SIG-M5 (cell line): Measurements from ENCODE around the gene IL27RA.

Experiments
- DNase-seq: peaks from one replicate; lab custom pipeline; 2025; lab: John Stamatoyannopoulos, UW

The IL27RA gene

DNA sequence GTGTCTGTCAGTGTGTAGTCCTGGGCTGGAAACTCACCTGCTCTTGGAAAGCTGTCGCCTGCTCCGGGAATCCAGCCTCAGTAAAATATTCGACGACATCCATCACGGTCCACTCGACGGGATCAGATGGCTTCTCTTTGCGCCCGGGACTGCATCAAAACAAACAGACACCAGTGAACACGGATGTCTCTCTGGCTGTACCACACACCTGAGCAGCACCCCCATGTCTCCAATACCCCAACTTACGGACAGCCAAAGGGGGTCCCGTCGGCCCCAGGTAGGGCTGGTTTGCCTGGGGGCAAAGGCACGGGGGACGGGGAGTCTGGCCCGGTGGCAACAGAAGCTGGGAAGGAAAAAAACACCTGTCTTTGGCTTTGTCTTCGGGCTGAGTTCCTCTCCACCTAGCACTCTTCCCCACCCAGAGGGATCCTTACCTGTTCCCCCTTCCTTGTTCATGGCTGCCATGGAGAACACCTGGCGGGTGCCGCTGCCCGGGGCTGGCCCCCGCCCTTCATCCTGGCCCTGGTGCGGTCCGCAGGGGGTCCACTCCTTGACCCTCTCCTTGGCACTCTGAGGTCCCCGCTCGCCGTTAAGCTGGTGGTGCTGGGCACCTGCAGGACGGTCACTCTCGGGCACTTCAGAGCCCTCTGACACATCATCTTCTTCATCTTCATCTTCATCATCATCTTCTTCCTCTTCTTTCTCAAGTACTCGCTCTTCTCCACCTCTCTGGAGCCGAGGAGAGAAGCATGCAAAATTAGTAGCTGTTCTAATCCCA, 57.3 kb downstream of the IL27RA start:
- no peak for DNase-seq

DNA sequence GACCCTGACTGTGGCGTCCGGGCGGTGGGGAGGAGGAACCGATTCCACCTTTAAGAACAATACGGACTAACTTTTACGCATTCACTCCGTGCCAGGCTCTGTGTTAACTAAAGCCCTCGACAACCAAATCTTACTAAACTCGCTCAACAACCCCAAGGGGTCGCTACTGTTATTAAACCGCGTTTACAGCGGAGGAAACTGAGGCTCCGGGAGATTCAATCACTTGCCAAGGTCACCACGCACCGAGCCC, 57.8 kb downstream of the IL27RA start:
- no peak for DNase-seq

DNA sequence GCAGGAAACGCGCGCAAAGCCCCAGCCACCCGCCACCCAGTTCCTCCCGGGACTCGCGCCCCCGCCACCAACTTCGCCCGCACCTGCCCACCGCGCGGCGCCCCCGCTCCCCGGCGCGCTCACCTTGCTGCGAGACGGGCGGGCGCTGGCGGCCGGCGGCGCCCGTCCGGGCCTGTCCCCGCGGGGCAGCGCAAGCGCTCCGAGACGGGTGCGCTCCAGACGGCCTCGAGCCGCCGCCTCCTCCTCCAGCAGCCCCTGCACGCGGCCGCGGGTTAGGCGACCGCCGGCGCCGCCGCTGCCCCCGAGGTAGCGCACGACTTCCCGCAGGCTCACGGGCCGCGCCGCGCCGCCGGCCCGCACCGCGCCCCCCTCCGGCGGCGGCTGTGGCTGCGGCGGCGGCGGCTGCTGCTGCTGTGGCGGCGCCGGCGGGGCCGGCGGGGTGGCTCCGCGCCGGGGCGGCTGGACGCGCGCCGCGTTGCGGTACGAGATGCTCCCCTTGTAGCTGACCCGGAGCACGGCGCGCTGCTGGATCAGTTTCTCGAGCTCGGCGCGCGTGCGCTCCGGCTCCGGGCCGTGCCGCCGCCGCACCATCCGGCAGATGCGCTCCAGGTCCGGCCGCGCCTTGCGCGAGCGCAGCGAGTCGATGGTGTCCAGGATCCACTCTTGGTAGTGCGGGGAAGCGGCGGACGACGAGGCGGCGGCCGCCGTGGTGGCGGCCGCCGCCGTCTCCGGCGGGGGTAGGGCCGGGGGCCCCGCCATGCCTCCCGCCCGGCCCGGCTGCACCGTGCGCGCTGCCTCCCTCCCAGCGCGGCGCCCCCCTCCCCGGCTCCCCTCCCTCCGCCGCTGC, 58.3 kb downstream of the IL27RA start:
- no peak for DNase-seq

DNA sequence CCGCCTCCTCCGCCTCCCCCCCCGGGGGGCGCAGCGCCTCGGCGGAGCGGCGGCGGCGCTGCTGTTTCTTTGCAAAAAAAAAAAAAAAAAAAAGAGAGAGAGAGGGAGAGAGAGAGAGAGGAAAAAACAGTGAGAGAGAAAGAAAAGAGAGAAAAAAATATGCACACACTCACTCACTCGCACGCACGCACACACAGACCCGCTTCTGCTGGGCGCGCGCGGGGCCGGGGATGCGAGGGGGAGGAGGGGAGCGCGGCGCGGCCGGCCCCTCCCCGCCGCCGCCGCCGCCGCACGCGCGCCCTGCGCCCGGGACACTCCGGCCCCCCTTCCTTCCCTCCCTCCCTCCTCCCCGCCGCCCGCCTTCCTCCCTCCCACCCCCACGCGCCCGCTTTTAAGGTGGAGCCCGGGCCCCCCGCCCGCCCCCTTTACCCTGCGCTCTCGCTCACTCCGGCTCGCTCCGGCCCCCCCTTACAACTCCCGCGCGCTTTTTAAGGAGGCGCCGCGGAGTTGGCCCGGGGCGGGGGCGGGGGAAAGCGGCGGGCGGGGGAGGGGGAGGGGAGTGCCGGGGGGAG, 59.0 kb downstream of the IL27RA start, which contains the start of gene SAMD1:
SAMD1 (minus strand) TSS at position 243 of the 572 bp plus-strand sequence.
- no peak for DNase-seq

DNA sequence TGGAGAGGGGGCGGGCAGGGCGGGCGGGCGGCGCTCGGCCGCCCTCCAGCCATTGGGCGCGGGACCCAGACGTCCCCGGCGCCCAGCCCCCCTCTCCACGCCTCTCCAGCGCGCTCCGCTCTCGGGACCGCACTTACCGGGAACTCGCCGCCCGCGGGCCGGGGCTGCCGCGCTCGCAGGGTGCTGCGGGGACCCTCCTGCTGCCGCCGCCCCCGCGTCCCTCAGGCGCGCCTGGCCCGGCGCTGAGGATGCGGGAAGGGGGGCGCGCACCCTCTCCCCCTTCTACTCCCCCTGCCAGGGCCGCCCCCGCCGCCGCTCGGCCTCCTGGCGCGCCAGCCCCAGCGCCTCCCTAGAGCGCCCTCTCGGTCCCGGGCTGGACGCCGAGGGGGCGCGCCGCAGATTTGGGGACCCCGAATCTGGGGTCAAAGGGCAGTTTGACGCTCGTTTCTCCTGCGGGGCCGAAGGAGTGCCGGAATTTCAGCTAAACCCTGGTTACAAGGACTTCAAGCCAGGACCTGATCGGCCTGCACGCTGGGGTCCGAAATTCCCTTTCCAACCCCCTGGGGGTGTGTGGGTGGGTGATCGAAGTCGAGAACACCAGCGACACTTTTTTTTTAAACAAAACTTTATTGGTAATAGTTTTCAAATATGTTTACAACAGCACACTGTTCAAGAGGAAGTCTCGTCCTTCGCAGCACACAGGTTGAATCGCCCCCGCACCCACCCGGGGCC, 59.7 kb downstream of the IL27RA start:
- no peak for DNase-seq

DNA sequence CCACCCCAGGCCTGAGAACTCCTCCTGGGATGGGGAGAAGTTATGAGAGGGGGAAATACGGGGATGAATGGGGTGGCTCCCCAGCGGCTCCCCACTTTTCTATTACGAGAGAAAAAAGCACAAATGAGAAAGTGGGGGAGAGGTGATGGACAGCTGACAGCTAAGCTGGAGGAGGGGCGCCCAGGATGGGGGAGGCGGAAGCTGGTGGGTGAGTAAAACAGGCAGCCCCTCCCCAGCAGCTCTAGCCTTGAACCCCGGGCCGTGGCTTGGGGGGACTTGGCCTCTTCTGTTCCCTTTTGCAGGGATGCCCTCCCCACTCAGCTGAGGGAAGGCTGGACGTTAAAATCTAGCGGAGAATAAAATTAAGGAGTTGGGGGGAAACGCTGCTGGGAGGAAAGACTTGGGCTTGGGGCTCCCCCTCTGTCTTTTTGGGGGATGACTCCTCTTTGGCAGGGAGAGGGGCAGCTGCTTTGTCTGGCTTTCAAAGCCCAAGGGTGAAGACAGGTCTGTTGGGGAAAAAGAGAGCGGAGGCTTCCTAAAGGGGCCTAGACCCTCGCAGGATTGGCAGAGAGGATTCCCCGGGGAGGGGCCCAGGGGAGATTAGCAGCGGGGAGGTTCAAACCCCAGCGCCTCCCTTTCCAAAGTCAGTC, 60.4 kb downstream of the IL27RA start:
- no peak for DNase-seq

DNA sequence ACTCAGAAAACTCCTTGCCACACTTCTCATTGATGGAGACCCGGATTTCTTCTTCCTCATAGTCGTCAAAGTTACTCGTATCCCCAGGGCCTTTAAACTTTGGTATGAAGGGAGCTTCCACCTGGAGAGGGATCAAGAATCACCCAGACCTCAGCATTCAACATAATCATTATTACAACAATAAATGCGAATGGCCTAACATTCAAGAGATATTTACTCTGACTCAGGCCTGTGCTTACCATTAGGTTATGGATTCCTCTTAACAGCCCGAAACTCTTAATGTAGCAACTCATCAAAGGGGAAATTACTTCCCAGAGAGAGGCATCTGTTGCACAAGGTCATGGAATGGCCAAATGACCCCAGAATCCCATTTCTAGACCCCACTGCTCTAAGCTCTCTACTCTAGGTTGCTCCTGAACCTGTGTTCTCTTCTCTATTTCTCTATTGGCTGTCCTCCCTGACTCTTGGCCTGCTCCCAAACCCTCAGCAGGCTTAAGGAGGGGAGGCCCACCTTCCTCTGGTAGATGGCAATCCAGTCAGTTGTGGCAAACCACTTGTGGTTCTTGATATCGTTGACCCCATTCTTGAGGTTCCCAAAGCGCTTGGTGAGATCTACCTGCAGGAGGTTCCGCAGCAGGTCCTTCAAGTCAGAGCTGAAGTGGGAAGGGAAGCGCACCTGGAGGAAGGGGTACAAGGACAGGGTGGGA, 61.7 kb downstream of the IL27RA start:
- no peak for DNase-seq

DNA sequence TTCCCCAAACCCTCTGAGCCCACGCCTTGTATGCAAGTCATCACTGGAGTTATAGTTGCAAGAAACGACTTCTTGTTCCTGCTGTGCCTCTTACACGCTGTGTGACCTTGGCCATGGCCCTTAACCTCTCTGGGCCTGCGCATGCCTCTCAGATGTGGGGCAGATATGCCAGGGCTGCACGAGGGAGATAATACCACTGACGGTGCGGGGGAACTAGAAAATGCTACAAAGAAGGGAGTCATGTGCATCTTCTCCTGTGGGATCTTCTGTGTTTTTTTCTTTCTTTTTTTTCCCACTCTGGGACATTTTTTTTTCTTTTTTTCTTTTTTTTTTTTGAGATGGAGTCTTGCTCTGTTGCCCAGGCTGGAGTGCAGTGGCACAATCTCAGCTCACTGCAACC, 63.3 kb downstream of the IL27RA start:
- DNase-seq = no peak

DNA sequence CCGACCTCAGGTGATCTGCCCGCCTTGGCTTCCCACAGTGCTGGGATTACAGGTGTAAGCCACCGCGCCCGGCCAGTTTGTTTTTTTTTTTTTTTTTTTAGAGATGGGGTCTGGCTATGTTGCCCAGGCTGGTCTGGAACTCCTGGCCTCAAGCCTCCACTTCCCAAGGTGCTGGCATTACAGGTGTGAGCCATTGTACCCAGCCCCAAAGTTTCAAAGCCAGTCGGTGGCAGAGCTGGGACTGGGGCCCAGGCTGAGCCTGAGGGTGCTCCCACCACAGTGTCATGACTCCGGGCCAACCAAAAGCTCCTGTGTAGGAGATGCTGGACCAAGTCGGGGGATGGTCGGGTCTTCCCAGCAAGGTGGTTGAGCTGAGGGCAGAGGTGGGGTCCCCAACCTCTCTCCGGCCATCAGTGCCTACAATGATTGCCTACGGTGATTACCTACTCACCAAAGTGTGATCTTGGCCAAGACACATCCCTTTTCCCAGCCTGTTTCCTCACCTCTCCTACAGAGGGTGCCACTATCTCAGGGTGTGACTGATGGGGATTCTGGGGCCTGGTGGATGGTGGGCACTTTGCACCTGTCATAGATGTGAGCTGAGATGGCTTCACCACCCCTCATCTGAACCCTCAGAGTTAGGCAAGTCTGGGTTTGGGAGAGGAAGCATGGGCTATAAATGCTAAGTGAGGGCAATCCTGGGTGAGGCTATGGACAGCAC, 64.9 kb downstream of the IL27RA start:
- DNase-seq = no peak

DNA sequence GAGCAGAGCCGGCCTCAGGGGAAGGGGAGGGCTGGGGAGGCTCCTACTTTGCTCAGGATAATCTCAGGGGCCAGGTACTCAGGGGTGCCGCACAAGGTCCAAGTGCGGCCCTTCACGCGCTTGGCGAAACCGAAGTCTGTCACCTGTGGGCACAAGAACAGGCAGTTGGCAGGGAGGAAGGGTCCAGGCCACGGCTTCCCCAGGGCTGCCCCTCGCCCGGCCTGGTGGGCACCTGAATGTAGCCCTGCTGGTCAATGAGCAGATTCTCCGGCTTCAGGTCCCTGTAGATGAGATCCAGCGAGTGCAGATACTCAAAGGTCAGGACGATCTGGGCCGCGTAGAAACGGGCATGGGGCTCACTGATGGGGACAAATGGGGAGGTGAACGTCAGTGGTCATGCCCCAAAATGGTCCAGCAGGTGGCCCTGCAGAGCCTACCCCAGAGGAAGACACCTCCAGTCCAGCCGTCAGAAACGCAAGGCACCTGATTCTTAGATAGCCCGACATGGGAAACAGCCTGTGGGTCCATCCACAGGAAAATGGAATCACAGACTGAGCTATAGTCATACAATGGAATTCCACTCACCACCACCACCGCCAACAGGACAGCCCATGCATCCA, 66.1 kb downstream of the IL27RA start:
- DNase-seq = no peak

DNA sequence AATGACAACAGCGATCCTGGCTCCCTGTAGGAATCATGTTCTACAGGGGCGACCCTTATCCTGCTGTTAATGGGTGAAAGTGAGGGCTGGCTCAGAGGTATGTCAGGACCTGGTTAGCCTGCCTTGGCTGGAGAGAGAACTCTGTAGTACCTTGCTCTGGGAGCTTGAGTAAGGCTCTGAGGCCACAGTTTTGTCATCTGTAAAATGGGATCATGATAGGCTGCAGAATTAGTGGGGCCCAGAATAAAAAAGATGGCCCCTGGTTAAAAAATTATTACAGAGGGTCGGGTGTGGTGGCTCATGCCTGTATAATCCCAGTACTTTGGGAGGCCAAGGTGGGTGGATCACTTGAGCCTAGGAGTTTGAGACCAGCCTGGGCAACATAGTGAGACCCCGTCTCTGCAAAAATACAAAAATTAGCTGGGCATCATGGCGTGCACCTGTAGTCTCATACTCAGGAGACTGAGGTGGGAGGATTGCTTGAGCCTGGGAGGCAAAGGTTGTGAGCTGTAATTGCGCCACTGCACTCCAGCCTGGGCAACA, 69.5 kb downstream of the IL27RA start:
- no peak for DNase-seq

DNA sequence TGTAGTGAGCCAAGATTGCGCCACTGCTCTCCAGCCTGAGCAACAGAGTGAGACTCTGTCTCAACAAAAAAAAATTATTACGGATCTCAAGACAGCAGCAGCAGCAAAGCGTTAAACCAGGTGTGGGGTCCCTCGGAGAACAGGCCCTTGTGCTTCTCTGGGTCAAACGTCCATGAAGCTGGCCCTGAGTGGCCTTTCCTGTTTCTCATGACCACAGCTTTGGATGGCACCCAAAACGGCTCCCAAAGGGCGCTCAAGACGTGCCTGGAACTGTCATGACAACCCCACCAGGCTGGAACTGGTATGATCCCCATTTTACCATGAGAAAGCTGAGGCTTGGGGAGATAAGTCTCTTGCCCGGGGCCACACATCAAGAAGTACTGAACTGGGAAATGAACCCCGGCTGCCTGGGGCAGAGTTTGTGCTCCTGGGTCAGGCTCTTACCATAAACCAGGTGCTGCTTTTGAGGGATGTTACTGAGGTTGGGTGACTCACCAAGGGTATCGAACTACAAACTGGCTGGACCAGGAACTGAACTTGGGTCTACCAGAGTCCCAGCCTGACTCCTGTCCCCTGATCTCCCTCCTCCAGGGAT, 70.6 kb downstream of the IL27RA start:
- no peak for DNase-seq

DNA sequence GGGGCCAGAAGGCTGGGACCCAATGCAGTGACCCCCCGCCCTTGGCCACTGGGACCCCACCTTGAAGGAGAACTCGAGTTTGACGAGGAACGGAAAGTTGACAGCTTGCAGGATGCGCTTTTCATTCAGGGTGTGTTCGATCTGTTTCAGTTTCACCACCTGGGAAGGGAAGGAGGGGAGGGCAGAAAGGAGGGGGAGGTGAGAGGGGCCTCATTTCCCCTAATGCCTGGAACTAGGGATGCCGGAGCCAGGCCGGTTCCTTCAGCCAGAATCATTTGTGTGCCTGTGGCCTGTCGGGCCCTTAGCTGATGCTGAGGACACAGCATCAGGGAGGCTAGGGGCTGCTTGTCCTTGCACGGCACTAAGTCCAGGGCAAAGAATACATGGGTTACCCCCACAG, 71.2 kb downstream of the IL27RA start:
- no peak for DNase-seq
